ENCODE results near the gene MEX3D. TPM values are rescaled to one million over a fixed set of nuclear protein-coding genes. Genes with fewer than 3 reads are reported as not detected.

MEX3D gene
- 10 to 100 TPM; 21.6 to 64.4 (median 47.5) TPM for total RNA-seq

DNA sequence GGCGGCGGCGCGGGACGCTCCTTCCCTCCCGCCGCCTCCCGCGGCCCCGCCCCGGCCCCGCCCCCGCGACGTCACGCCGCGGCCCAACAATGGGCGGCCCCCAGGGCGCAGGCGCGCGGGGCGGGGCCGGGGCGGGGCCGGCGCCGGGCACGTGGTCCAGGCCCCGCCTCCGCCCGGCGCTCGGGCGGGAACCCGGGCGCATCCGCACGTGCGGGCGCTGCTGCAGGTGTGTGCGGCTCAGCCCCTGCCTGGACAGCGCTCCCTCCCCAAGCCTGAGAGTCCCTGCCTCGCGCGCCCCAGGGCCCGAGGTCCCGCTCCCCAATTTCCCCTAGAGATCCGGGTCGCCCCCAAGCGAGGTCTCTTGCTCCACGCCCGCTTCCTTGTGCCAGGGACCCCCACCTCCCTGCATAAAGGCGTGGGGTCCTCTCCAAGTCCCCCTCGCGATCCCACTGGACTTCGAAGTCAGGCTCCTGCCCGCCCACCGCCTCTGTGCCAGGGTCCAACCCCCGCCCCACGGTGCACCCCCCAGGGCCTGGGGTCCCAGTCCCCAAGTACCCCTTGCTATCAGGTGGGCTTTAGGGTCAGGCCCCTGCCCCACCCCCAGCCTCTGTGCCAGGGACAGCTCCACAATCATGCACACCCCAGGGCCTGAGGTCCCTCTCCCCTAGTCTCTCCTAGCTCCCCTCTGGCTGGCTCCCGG lies at the start of gene MEX3D:
Gene MEX3D (minus strand): TSS at position 6 of the 700 bp plus-strand sequence. CDS start 267 bp downstream, outside the sequence.
- H3K9me3 ChIP-seq, result no peaks in the 10 kb centered on the region
- TF ChIP-seq EP300 (IDR thresholded peaks at IDR 0.05) (no peak), POLR2AphosphoS5 (IDR thresholded peaks at IDR 0.05) (no peak)
- TF ChIP-seq, protein P1, sequence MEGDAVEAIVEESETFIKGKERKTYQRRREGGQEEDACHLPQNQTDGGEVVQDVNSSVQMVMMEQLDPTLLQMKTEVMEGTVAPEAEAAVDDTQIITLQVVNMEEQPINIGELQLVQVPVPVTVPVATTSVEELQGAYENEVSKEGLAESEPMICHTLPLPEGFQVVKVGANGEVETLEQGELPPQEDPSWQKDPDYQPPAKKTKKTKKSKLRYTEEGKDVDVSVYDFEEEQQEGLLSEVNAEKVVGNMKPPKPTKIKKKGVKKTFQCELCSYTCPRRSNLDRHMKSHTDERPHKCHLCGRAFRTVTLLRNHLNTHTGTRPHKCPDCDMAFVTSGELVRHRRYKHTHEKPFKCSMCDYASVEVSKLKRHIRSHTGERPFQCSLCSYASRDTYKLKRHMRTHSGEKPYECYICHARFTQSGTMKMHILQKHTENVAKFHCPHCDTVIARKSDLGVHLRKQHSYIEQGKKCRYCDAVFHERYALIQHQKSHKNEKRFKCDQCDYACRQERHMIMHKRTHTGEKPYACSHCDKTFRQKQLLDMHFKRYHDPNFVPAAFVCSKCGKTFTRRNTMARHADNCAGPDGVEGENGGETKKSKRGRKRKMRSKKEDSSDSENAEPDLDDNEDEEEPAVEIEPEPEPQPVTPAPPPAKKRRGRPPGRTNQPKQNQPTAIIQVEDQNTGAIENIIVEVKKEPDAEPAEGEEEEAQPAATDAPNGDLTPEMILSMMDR (IDR thresholded peaks at IDR 0.05), result no peak
- no peaks in the 10 kb centered on the region for H3K27me3 ChIP-seq
- peak within 1 kb of the TSS; percentile 76 to 86 (median 78) for H3K4me3 ChIP-seq
- 12% methylated on average over 17 of the region's 63 CpGs for WGBS
- intact Hi-C loops (cut with DNase I), result loop anchor here (5.0 kb wide), 1 partner anchor 34 kb away; no protein-coding TSS in a partner anchor
- peaks cover 0 to 3% (median 0%) of the 10 kb centered on the region in 4 donors for H3K36me3 ChIP-seq
- no peak for DNase-seq (ENCODE audit: extremely low spot score)
- peak within 1 kb of the TSS; percentile 87 to 91 (median 90) for H3K27ac ChIP-seq (replicated peaks in 1 of 4)
- peaks cover 12 to 38% (median 27%) of the 10 kb centered on the region in 4 donors for H3K4me1 ChIP-seq

DNA sequence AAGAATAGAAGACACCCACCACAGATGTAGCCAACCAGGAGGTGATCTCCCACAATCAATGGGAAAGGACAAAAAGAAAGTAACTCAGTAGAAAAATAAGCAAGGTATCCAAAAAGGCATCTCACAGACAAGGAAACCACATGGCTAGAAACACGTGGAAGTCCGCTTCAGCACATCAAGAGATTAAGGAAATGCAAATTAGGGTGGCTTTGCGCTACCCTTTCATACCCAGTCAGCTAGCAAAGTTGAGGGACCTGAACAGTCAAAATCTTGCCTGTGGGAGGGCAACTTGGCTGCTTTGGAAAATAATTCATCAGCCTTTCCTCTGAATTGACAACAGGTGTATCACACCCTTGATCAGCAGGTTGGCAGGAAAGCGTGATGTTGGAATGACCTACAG lies 48.8 kb upstream of the MEX3D start:
- peaks cover 37 to 100% (median 88%) of the 10 kb centered on the region in 4 donors for H3K36me3 ChIP-seq
- peak overlapping the region in 1 of 4 donors; percentile 42 for H3K27ac ChIP-seq (replicated peaks in 1 of 4)
- intact Hi-C loops (cut with DNase I), result no loop called here
- H3K4me3 ChIP-seq, result no peak overlapping the region
- TF ChIP-seq POLR2AphosphoS5 (IDR thresholded peaks at IDR 0.05) (no peak), POLR2A (IDR thresholded peaks at IDR 0.05; ENCODE audit: low read depth) (no peak), EP300 (IDR thresholded peaks at IDR 0.05) (no peak)
- TF ChIP-seq, protein P1 (IDR thresholded peaks at IDR 0.05), result no peak
- peaks cover 0 to 11% (median 3%) of the 10 kb centered on the region in 4 donors for H3K4me1 ChIP-seq
- 67% methylated on average over 4 of the region's 4 CpGs for WGBS
- H3K9me3 ChIP-seq, result no peaks in the 10 kb centered on the region
- DNase-seq (ENCODE audit: extremely low spot score), result no peak
- no peaks in the 10 kb centered on the region for H3K27me3 ChIP-seq

GRCh38 chr19:1616396-1616795 lies 48.3 kb upstream of the MEX3D start:
- no peak for DNase-seq (ENCODE audit: extremely low spot score)
- Histone ChIP-seq H3K4me1 (peaks cover 0 to 11% (median 3%) of the 10 kb centered on the region in 4 donors), H3K27me3 (no peaks in the 10 kb centered on the region), H3K36me3 (peaks cover 39 to 100% (median 89%) of the 10 kb centered on the region in 4 donors), H3K4me3 (no peak overlapping the region), H3K9me3 (no peaks in the 10 kb centered on the region), H3K27ac (replicated peaks in 1 of 4) (peak overlapping the region in 1 of 4 donors; percentile 42)
- TF ChIP-seq POLR2A (IDR thresholded peaks at IDR 0.05; ENCODE audit: low read depth) (no peak), POLR2AphosphoS5 (IDR thresholded peaks at IDR 0.05) (peak in 1 of 2 donors; percentile 28)
- TF ChIP-seq, protein P1 (IDR thresholded peaks at IDR 0.05), result no peak
- 74% methylated on average over 8 of the region's 8 CpGs for WGBS
- intact Hi-C loops (cut with DNase I), result no loop called here

DNA sequence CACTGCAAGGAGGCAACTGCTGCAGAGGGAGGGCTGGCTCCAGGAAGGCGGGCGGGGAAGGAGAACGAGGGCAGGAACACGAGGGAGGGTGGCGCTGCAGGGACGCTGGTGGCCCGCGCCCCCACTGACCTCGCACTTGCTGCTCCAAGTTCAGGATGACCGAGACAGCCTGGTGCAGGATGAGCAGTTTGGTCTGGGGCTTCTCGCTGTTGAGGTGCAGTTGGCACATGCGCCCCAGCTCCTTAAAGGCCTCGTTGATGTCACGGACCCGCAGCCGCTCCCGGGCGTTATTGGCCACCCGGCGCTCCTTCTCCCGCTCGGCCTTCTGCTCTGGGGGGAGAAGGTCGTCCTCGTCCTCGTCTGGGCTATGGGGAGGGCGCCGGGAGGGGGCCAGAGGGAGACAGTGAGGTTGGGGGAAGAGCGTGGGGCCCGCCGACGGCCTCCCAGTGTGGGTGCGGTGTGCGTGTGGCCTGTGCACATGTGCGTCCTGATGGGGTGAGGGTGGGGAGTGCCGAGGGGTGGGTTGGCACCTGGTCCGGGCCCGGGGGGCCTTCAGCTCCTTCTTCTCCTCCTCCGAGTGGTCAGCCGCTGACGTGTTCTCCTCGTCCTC lies 47.1 kb upstream of the MEX3D start:
- WGBS, result 90% methylated on average over 28 of the region's 41 CpGs
- Histone ChIP-seq H3K4me3 (no peak overlapping the region), H3K27ac (replicated peaks in 1 of 4) (no peak overlapping the region), H3K9me3 (no peaks in the 10 kb centered on the region), H3K36me3 (peaks cover 33 to 100% (median 88%) of the 10 kb centered on the region in 4 donors), H3K4me1 (peaks cover 0 to 11% (median 3%) of the 10 kb centered on the region in 4 donors), H3K27me3 (no peaks in the 10 kb centered on the region)
- intact Hi-C loops (cut with DNase I), result no loop called here
- no peak for TF ChIP-seq EP300 (IDR thresholded peaks at IDR 0.05)
- no peak for TF ChIP-seq POLR2AphosphoS5 (IDR thresholded peaks at IDR 0.05)
- TF ChIP-seq, protein P1 (IDR thresholded peaks at IDR 0.05), result no peak
- DNase-seq (ENCODE audit: extremely low spot score), result no peak

Measured in esophagus muscularis mucosa (tissue), 4 donors.